AG10803 (cell line): ENCODE measurements around the gene SP9.
A peak's percentile ranks its signal among the peaks of the same experiment; 100 is the strongest.

Source experiments
- DNase-seq: peaks from one replicate; pipeline ENCODE4 v3.0.0; 2010; ENCODE audit warnings: low read depth
- H3K4me3 ChIP-seq: 2 replicates; pipeline ENCODE4 v1.5.1; 2011; ENCODE audit warnings: mild to moderate bottlenecking, low read length, control low read depth
- CTCF ChIP-seq: conservative IDR thresholded peaks from 2 replicates; pipeline ENCODE4 v1.5.1; 2011; ENCODE audit warnings: mild to moderate bottlenecking, low read length, control low read depth, inconsistent platforms

The SP9 gene

GRCh38 chr2:174376967-174377366 lies 42.2 kb downstream of the SP9 start:
- no peak for TF ChIP-seq CTCF
- no peak overlapping the region for H3K4me3 ChIP-seq
- peak; percentile 1 for DNase-seq

- no peak overlapping the region for H3K4me3 ChIP-seq
- no peak for DNase-seq
- no peak for TF ChIP-seq CTCF
Measured at GRCh38 chr2:174383796-174384195, 49.0 kb downstream of the SP9 start.

GRCh38 chr2:174385201-174385600 lies 50.4 kb downstream of the SP9 start:
- TF ChIP-seq CTCF, result no peak
- no peak for DNase-seq
- H3K4me3 ChIP-seq, result no peak overlapping the region
